GM19099 (cell line): ENCODE data around the gene TNFAIP1.

Experiments
- POLR2A ChIP-seq: IDR thresholded peaks from 3 replicates; pipeline ENCODE4 v1.6.1; 2011; ENCODE audit warnings: low read depth; ENCODE audit not compliant: insufficient read length; ENCODE audit errors: extremely low read depth

Gene TNFAIP1, protein sequence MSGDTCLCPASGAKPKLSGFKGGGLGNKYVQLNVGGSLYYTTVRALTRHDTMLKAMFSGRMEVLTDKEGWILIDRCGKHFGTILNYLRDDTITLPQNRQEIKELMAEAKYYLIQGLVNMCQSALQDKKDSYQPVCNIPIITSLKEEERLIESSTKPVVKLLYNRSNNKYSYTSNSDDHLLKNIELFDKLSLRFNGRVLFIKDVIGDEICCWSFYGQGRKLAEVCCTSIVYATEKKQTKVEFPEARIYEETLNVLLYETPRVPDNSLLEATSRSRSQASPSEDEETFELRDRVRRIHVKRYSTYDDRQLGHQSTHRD

GRCh38 chr17:28335201-28335958 lies at the start of gene TNFAIP1, which contains the start of gene IFT20:
Gene TNFAIP1 (plus strand): TSS chr17:28335761. CDS start chr17:28339522, 3,761 bp downstream.
Gene IFT20 (minus strand): TSS chr17:28335472. CDS start chr17:28331985, 3,487 bp downstream.
- peak; percentile 79 for TF ChIP-seq POLR2A

GRCh38 chr17:28285965-28286364 lies 49.6 kb upstream of the TNFAIP1 start:
- TF ChIP-seq POLR2A, result no peak

- TF ChIP-seq POLR2A, result no peak
Observed at GRCh38 chr17:28290703-28291102, 44.9 kb upstream of the TNFAIP1 start.

GRCh38 chr17:28291780-28292330 lies 43.7 kb upstream of the TNFAIP1 start:
- no peak for TF ChIP-seq POLR2A

GRCh38 chr17:28293994-28294393 lies 41.6 kb upstream of the TNFAIP1 start:
- no peak for TF ChIP-seq POLR2A

DNA sequence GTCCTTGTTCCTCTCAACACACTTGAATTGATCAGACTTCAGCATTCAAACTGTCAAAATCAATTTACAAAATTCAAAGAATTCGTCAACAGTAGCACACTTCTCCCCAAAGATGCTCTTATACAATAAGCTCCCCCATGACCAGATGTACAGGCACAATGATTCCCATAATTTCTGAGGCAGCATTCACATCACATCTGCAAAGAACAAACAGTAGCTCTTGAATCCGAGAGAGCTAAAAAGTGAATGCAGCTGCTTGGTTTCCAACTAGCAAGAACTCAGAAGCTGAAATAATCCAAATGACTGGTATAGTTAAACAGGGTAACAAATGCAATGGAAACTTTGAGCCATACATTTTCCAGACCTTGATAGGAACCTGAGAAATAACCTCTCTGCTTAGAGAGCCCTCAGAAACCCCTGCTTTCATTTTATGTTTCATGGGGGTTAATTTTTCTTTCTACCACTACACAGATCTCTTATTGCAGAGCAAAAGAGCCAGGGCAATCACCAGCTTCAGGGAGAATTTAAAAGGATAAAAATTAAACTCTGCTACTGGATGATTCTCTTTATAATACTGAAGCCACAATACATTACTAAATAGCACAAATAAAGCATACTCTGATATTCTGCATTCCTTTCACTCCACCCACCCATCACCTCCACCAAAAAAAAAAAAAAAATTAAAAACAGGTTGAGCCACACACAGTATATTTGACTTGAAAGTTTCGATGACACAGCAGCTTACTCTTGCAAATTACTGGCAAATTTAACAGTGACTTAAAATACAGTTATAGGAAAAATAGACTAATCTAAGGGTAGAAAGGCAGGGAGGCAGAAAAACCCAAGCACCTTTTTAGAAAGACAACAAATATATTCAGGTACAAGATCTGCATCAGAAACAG lies 39.6 kb upstream of the TNFAIP1 start:
- no peak for TF ChIP-seq POLR2A

DNA sequence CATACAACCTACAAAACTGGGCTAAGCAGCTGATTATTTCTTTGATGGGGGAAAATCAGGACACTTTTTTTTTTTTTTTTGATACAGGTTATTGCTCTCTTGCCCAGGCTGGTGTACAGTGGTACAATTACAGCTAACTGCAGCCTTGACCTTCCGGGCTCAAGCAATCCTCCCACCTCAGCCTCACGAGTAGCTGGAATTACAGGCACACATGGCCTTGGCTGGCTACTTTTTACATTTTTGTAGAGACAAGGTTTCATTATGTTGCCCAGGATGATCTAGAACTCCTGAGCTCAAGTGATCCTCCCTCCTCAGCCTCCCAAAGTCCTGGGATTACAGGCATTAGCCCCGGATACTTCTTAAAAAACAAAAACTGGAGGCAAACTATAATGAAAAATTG lies 37.1 kb upstream of the TNFAIP1 start:
- TF ChIP-seq POLR2A, result no peak

DNA sequence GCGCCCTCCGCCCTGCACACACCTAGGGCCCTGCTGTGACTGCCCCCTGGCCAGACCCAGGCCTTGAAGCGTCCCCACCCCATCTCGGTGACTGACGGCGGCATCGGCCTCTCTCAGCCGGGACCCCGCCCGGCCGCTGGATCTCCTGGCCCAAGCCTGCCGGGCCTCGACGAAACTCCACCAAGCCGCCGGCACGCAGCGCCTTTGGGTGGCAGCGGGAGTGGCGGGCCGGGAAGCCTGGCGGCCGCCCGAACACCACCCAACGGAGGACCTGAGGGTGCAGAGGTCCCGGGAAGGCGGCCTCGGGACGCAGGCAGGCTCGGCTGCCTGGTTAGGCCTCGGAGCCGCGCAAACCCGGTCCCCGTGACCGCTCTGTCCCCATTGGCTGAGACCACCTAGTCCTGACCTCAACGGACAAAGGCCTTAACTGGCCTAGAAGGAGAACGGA lies 28.6 kb upstream of the TNFAIP1 start:
- TF ChIP-seq POLR2A, result no peak

GRCh38 chr17:28313841-28314240 lies 21.7 kb upstream of the TNFAIP1 start:
- TF ChIP-seq POLR2A, result no peak

GRCh38 chr17:28315846-28316705 lies 19.5 kb upstream of the TNFAIP1 start:
- TF ChIP-seq POLR2A, result no peak

- TF ChIP-seq POLR2A, result no peak
Observed at GRCh38 chr17:28317099-28317965, 18.2 kb upstream of the TNFAIP1 start.

- no peak for TF ChIP-seq POLR2A
Observed at GRCh38 chr17:28317966-28318758, 17.4 kb upstream of the TNFAIP1 start.

GRCh38 chr17:28318759-28319597 lies 16.6 kb upstream of the TNFAIP1 start, which contains the start of gene TMEM97:
Gene TMEM97 (plus strand): TSS chr17:28319200. CDS start chr17:28319240, 40 bp downstream.
- TF ChIP-seq POLR2A, result peak; percentile 81
